ENCODE results near the gene KIAA2012.

DNA sequence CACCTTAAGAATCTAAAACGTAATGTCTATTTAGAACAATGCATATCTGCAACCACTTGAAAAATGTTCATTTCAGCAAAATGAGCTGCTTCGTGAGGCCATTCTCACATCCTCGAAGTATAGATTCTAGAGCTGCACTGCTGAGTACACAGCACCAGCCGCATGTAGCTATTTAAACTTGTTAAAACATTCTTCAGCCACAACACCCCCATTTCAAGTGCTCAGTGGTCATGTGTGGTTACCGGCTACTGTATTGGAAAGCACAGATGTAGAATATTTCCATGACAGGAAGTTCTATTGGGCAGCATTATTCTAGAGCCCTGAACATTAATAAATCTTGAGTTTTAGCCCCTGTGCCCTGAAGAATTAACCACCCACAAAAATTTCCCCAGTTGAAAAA is 130.3 kb downstream of the KIAA2012 start:
- TF ChIP-seq, protein P1, sequence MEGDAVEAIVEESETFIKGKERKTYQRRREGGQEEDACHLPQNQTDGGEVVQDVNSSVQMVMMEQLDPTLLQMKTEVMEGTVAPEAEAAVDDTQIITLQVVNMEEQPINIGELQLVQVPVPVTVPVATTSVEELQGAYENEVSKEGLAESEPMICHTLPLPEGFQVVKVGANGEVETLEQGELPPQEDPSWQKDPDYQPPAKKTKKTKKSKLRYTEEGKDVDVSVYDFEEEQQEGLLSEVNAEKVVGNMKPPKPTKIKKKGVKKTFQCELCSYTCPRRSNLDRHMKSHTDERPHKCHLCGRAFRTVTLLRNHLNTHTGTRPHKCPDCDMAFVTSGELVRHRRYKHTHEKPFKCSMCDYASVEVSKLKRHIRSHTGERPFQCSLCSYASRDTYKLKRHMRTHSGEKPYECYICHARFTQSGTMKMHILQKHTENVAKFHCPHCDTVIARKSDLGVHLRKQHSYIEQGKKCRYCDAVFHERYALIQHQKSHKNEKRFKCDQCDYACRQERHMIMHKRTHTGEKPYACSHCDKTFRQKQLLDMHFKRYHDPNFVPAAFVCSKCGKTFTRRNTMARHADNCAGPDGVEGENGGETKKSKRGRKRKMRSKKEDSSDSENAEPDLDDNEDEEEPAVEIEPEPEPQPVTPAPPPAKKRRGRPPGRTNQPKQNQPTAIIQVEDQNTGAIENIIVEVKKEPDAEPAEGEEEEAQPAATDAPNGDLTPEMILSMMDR (conservative IDR thresholded peaks at IDR 0.05 in 1 of 2, IDR thresholded peaks at IDR 0.05 in 1 of 2; ENCODE audit: extremely low read depth in 1 of 2, insufficient read depth in 1 of 2, low read depth in 1 of 2, low read length in 2 of 2), result no peak
- no peak for TF ChIP-seq EZH2 (IDR thresholded peaks at IDR 0.05; ENCODE audit: borderline replicate concordance, low read length)

All from mammary epithelial cell (primary cell).